ENCODE measurements around the gene SS18. TPM values are rescaled to one million over a fixed set of nuclear protein-coding genes. Genes with fewer than 3 reads are reported as not detected.

SS18 gene
- total RNA-seq, 1 experiment from 2014 or later: 60.0 TPM

DNA sequence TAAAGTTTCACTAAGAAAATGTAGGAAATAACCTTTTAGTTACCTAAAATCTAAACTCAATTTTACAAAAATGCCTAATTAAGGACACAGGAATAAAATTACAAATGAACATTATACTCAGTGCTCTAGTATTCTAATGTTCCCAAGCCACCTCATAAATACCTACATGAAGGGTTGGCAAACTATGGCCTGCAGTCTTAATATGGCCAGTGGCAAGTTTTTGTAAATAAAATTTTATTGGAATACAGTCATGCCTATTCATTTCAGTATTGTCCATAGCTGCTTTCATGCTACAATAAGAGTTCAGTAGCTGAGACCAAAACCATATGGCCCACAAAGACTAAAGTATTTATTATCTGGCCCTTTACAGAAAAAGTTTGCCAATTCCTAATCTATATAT, 53.8 kb downstream of the SS18 start (continued):
- TF ChIP-seq, protein P1, sequence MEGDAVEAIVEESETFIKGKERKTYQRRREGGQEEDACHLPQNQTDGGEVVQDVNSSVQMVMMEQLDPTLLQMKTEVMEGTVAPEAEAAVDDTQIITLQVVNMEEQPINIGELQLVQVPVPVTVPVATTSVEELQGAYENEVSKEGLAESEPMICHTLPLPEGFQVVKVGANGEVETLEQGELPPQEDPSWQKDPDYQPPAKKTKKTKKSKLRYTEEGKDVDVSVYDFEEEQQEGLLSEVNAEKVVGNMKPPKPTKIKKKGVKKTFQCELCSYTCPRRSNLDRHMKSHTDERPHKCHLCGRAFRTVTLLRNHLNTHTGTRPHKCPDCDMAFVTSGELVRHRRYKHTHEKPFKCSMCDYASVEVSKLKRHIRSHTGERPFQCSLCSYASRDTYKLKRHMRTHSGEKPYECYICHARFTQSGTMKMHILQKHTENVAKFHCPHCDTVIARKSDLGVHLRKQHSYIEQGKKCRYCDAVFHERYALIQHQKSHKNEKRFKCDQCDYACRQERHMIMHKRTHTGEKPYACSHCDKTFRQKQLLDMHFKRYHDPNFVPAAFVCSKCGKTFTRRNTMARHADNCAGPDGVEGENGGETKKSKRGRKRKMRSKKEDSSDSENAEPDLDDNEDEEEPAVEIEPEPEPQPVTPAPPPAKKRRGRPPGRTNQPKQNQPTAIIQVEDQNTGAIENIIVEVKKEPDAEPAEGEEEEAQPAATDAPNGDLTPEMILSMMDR (IDR thresholded peaks at IDR 0.05 in 2 of 3, conservative IDR thresholded peaks at IDR 0.05 in 1 of 3; ENCODE audit: borderline replicate concordance in 1 of 3, insufficient read depth in 1 of 3, low read depth in 2 of 3, low read length in 2 of 3): no peak

DNA sequence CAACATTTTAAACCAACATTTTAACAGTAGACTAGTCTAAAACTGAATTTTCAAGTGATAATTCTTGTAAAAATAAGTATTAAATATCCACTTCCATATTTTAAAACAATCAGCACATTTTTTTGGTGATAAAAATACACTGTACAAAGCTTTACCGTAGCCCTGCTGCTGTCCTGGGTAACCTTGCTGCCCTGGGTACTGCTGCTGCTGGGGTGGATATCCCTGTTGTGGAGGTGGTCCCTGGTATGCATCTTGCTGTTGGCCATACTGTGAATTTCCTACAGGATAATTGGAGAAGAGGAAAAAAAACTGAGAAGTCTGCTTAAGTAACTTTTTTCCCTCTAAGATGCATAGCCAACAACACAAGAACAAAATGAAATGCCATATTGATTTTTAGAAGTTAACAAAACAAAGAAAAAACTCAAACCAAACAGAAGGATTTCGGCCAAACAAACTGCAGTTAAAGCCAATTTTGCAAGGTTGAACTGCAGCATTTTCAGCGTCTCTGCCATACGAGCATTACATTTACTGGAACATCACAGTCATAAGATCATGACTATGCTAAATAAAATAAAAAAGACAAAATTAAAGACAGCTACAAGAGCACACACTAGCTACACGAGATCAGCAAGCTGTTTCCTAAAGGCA, 55.4 kb downstream of the SS18 start:
- POLR2A ChIA-PET: no interaction called here

More for the DNA sequence above, 55.4 kb downstream of the SS18 start:
- H3K27ac ChIP-seq (ENCODE audit: low read depth, low read length): no peak overlapping the region
- H4K20me1 ChIP-seq (ENCODE audit: insufficient read depth): no peaks in the 10 kb centered on the region
- ChIA-PET CTCF (no interaction called here), RAD21 (ENCODE audit: low non-redundant PET in 1 of 2, low total read pairs in 2 of 2, uncharacterized antibody in 2 of 2, unreplicated experiment in 2 of 2) (no interaction called here)
- peaks cover 5% of the 10 kb centered on the region for H3K79me2 ChIP-seq (ENCODE audit: insufficient read depth, low read length)
- H3K9me2 ChIP-seq (ENCODE audit: insufficient read depth): no peaks in the 10 kb centered on the region
- no peaks in the 10 kb centered on the region for H3K27me3 ChIP-seq (ENCODE audit: insufficient read depth, low read length)
- no peak for DNase-seq (ENCODE audit: low read depth, low spot score)
- ATAC-seq: no peak
- no peak overlapping the region for H3K4me3 ChIP-seq (replicated peaks in 1 of 2; ENCODE audit: low read depth in 1 of 2, low read length in 2 of 2)
- TF ChIP-seq, protein P2, sequence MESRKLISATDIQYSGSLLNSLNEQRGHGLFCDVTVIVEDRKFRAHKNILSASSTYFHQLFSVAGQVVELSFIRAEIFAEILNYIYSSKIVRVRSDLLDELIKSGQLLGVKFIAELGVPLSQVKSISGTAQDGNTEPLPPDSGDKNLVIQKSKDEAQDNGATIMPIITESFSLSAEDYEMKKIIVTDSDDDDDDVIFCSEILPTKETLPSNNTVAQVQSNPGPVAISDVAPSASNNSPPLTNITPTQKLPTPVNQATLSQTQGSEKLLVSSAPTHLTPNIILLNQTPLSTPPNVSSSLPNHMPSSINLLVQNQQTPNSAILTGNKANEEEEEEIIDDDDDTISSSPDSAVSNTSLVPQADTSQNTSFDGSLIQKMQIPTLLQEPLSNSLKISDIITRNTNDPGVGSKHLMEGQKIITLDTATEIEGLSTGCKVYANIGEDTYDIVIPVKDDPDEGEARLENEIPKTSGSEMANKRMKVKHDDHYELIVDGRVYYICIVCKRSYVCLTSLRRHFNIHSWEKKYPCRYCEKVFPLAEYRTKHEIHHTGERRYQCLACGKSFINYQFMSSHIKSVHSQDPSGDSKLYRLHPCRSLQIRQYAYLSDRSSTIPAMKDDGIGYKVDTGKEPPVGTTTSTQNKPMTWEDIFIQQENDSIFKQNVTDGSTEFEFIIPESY (IDR thresholded peaks at IDR 0.05; ENCODE audit: extremely low read depth, insufficient replicate concordance, low read length): no peak
- TF ChIP-seq EZH2phosphoT487 (IDR thresholded peaks at IDR 0.05; ENCODE audit: borderline replicate concordance): no peak
- TF ChIP-seq SIN3A (IDR thresholded peaks at IDR 0.05; ENCODE audit: low read depth): no peak
- no peak for TF ChIP-seq FOSL1 (IDR thresholded peaks at IDR 0.05; ENCODE audit: low read depth)
- TF ChIP-seq, protein P3, sequence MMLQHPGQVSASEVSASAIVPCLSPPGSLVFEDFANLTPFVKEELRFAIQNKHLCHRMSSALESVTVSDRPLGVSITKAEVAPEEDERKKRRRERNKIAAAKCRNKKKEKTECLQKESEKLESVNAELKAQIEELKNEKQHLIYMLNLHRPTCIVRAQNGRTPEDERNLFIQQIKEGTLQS (IDR thresholded peaks at IDR 0.05): no peak
- TF ChIP-seq EGR1 (IDR thresholded peaks at IDR 0.05; ENCODE audit: low read depth): no peak
- TF ChIP-seq ELF1 (IDR thresholded peaks at IDR 0.05; ENCODE audit: borderline replicate concordance, low read depth): no peak
- TF ChIP-seq TCF7L2 (IDR thresholded peaks at IDR 0.05; ENCODE audit: borderline replicate concordance, extremely low read depth, insufficient read depth, insufficient read length): no peak
- no peak for TF ChIP-seq POLR2A (IDR thresholded peaks at IDR 0.05; ENCODE audit: borderline replicate concordance, extremely low read depth, insufficient read depth, insufficient read length)
- no peak for TF ChIP-seq JUND (IDR thresholded peaks at IDR 0.05)
- no peak for TF ChIP-seq SRF (IDR thresholded peaks at IDR 0.05; ENCODE audit: low read depth)
- TF ChIP-seq YY1 (IDR thresholded peaks at IDR 0.05; ENCODE audit: extremely low read depth, insufficient replicate concordance, low read depth, low read length): no peak
- TF ChIP-seq POLR2AphosphoS5 (IDR thresholded peaks at IDR 0.05; ENCODE audit: low read depth, low read length): no peak
- no peak for TF ChIP-seq CEBPB (IDR thresholded peaks at IDR 0.05; ENCODE audit: low read depth)
- TF ChIP-seq SP1 (IDR thresholded peaks at IDR 0.05; ENCODE audit: low read depth): no peak
- TF ChIP-seq RAD21 (IDR thresholded peaks at IDR 0.05; ENCODE audit: low read depth): no peak
- TF ChIP-seq, protein P1 (IDR thresholded peaks at IDR 0.05 in 2 of 3, conservative IDR thresholded peaks at IDR 0.05 in 1 of 3; ENCODE audit: borderline replicate concordance in 1 of 3, insufficient read depth in 1 of 3, low read depth in 2 of 3, low read length in 2 of 3): no peak
- TF ChIP-seq, protein P4, sequence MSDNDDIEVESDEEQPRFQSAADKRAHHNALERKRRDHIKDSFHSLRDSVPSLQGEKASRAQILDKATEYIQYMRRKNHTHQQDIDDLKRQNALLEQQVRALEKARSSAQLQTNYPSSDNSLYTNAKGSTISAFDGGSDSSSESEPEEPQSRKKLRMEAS (IDR thresholded peaks at IDR 0.05): no peak
- TF ChIP-seq EZH2 (IDR thresholded peaks at IDR 0.05): no peak
- H3K4me2 ChIP-seq (ENCODE audit: low read length): no peak overlapping the region
- no peaks in the 10 kb centered on the region for H3K4me1 ChIP-seq (ENCODE audit: control insufficient read depth in 1 of 2, insufficient read depth in 2 of 2, low read length in 2 of 2)
- no peak overlapping the region for H2AFZ ChIP-seq (ENCODE audit: low read depth, low read length, poor library complexity, severe bottlenecking)
- H3K9me3 ChIP-seq (ENCODE audit: control insufficient read depth in 1 of 2, insufficient read depth in 1 of 2, low read depth in 1 of 2, low read length in 2 of 2): no peaks in the 10 kb centered on the region
- H3K9ac ChIP-seq (ENCODE audit: low read length): no peak overlapping the region
- intact Hi-C loops (cut with micrococcal nuclease): no loop called here
- peaks cover 21 to 34% of the 10 kb centered on the region in 2 experiments for H3K36me3 ChIP-seq (ENCODE audit: control insufficient read depth in 1 of 2, insufficient read depth in 2 of 2, low read length in 2 of 2)
- BruUV-seq (replicated peaks): no TSS peak

All from HCT116 (cell line).